ENCODE data around the gene ZNF687. TPM values are rescaled to one million over a fixed set of nuclear protein-coding genes. Genes with fewer than 3 reads are reported as not detected.
A peak's percentile ranks its signal among the peaks of the same experiment; 100 is the strongest.

Gene ZNF687
- total RNA-seq, 1 experiment from 2014 or later, result 23.9 TPM

- POLR2A ChIA-PET, result no interaction called here
- peaks cover 11% of the 10 kb centered on the region for H3K4me1 ChIP-seq
- DNase-seq, result no peak
- Mint-ChIP-seq H3K4me1 (ENCODE audit: low read depth, unreplicated experiment) (peaks cover 25% of the 10 kb centered on the region), H3K27me3 (ENCODE audit: insufficient read depth, unreplicated experiment) (no peaks in the 10 kb centered on the region), H3K27ac (ENCODE audit: unreplicated experiment) (no peak overlapping the region), H3K4me3 (ENCODE audit: unreplicated experiment) (no peak overlapping the region), H3K36me3 (ENCODE audit: insufficient read depth, unreplicated experiment) (peaks cover 23% of the 10 kb centered on the region), H3K9me3 (ENCODE audit: unreplicated experiment) (no peaks in the 10 kb centered on the region)
- BruUV-seq (replicated peaks), result no TSS peak
- H3K36me3 ChIP-seq (ENCODE audit: control insufficient read depth, insufficient read depth, low read length), result peaks cover 2% of the 10 kb centered on the region; the same call in 1 of the 2 replicates
- H3K9me3 ChIP-seq, result no peaks in the 10 kb centered on the region
- H3K4me3 ChIP-seq (ENCODE audit: low read depth, low read length), result no peak overlapping the region
- no peak for TF ChIP-seq CTCF (IDR thresholded peaks at IDR 0.05; ENCODE audit: insufficient read depth in 1 of 2, low read depth in 1 of 2, low read length in 1 of 2, severe bottlenecking in 1 of 2, unreplicated experiment in 1 of 2)
- intact Hi-C loops (cut with micrococcal nuclease; ENCODE audit: unreplicated experiment), result no loop called here
- H3K27me3 ChIP-seq (replicated peaks; ENCODE audit: control insufficient read depth, insufficient read depth, low read length), result no peaks in the 10 kb centered on the region
- CTCF ChIA-PET, result no interaction called here
These were observed 43.1 kb downstream of the ZNF687 start for GRCh38 chr1:151325231-151325630.

- POLR2A ChIA-PET, result no interaction called here
These were observed 43.7 kb downstream of the ZNF687 start for GRCh38 chr1:151325646-151326429.

More at GRCh38 chr1:151325646-151326429, 43.7 kb downstream of the ZNF687 start:
- Histone ChIP-seq H3K36me3 (ENCODE audit: control insufficient read depth, insufficient read depth, low read length) (peaks cover 2% of the 10 kb centered on the region; the same call in 1 of the 2 replicates), H3K4me1 (peaks cover 11% of the 10 kb centered on the region), H3K27me3 (replicated peaks; ENCODE audit: control insufficient read depth, insufficient read depth, low read length) (no peaks in the 10 kb centered on the region), H3K9me3 (no peaks in the 10 kb centered on the region), H3K4me3 (ENCODE audit: low read depth, low read length) (no peak overlapping the region)
- H3K36me3 Mint-ChIP-seq (ENCODE audit: insufficient read depth, unreplicated experiment), result peaks cover 23% of the 10 kb centered on the region
- intact Hi-C loops (cut with micrococcal nuclease; ENCODE audit: unreplicated experiment), result loop anchor here (2.0 kb wide), 1 partner anchor 15 kb away; no protein-coding TSS in a partner anchor
- no peaks in the 10 kb centered on the region for H3K9me3 Mint-ChIP-seq (ENCODE audit: unreplicated experiment)
- H3K27me3 Mint-ChIP-seq (ENCODE audit: insufficient read depth, unreplicated experiment), result no peaks in the 10 kb centered on the region
- TF ChIP-seq CTCF (IDR thresholded peaks at IDR 0.05; ENCODE audit: insufficient read depth in 1 of 2, low read depth in 1 of 2, low read length in 1 of 2, severe bottlenecking in 1 of 2, unreplicated experiment in 1 of 2), result no peak
- peaks cover 25% of the 10 kb centered on the region for H3K4me1 Mint-ChIP-seq (ENCODE audit: low read depth, unreplicated experiment)
- no peak for DNase-seq
- peak overlapping the region; percentile 98 for H3K4me3 Mint-ChIP-seq (ENCODE audit: unreplicated experiment)
- CTCF ChIA-PET, result no interaction called here
- BruUV-seq (replicated peaks), result TSS peak; percentile 50
- H3K27ac Mint-ChIP-seq (ENCODE audit: unreplicated experiment), result peak overlapping the region; percentile 95
